ENCODE results near the gene NPIPA2. TPM values are rescaled to one million over a fixed set of nuclear protein-coding genes. Genes with fewer than 3 reads are reported as not detected.
"Not testable (repeated sequence)": the region's sequence is repeated elsewhere in the genome, so short reads cannot be mapped to it uniquely, and the experiment has no call there.

The NPIPA2 gene
- total RNA-seq, 2 experiments from 2014 or later, result 4.9 TPM; not detected in 1

DNA sequence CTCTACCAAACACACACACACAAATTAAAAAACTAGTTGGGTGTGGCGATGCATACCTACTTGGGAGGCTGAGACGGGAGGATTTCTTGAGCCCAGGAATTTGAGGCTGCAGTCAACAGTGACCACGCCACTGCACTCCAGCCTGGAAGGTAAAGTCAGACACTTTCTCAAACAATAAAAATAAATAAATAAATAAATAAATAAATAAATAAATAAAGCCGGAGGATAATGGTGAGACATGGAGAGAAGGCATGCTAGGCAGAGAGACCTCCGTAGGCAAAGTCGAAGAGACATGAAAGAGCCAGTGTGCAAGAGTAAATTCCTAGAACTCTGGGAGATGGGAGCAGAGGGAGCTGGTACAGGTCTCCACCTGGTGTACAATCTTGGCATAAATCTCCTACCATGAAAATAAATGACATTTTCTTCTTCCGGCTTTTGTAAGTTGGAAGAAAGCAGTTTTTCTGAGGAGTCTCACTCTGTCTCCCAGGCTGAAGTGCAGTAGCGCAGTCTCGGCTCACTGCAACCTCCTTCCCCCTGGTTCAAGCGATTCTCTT is 1.4 kb upstream of the NPIPA2 start:
- H3K4me1 ChIP-seq (ENCODE audit: insufficient read depth, low read length, poor library complexity, severe bottlenecking); H4K20me1 ChIP-seq (ENCODE audit: insufficient read depth, low read length); DNase-seq (ENCODE audit: low spot score); H3K4me2 ChIP-seq (ENCODE audit: low read length); CTCF ChIA-PET (ENCODE audit: unreplicated experiment); H3K36me3 ChIP-seq (ENCODE audit: insufficient read depth, low read length); H2AFZ ChIP-seq (ENCODE audit: low read length); H3K79me2 ChIP-seq (ENCODE audit: insufficient read depth, low read depth, low read length); POLR2A ChIA-PET; H3K27ac ChIP-seq (ENCODE audit: low read depth, low read length, poor library complexity, severe bottlenecking); BruUV-seq (replicated peaks); intact Hi-C loops (cut with micrococcal nuclease; ENCODE audit: unreplicated experiment); H3K9me3 ChIP-seq (ENCODE audit: low read length); H3K4me3 ChIP-seq (ENCODE audit: low read depth, low read length, poor library complexity, severe bottlenecking); H3K9me2 ChIP-seq (ENCODE audit: insufficient read depth, low read length): not testable (repeated sequence)

DNA sequence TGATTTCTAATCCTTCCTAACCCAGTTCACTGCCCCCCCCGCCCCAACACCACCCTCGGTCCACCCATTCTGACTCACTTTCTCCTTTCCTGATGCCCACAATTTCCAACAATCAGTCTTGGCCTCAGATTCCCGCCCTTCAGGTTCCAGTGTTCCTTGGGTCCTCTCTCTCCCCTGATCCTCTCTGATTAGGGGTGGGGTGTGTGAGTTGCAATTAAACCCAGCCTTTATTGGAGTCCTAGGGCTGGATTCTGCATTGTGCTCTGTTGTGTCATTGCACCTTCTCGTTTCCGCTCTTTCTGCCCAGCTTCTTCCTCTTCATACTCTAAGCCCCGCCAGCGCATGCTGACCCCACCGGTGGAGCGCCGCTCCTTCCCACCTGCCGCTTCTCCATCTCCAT is 539 bp upstream of the NPIPA2 start:
- intact Hi-C loops (cut with micrococcal nuclease; ENCODE audit: unreplicated experiment); H3K9me2 ChIP-seq (ENCODE audit: insufficient read depth, low read length); H3K4me1 ChIP-seq (ENCODE audit: insufficient read depth, low read length, poor library complexity, severe bottlenecking); H2AFZ ChIP-seq (ENCODE audit: low read length); H3K4me2 ChIP-seq (ENCODE audit: low read length); BruUV-seq (replicated peaks); H4K20me1 ChIP-seq (ENCODE audit: insufficient read depth, low read length); H3K27ac ChIP-seq (ENCODE audit: low read depth, low read length, poor library complexity, severe bottlenecking); H3K9me3 ChIP-seq (ENCODE audit: low read length); CTCF ChIA-PET (ENCODE audit: unreplicated experiment); H3K36me3 ChIP-seq (ENCODE audit: insufficient read depth, low read length); DNase-seq (ENCODE audit: low spot score); H3K79me2 ChIP-seq (ENCODE audit: insufficient read depth, low read depth, low read length); POLR2A ChIA-PET; H3K4me3 ChIP-seq (ENCODE audit: low read depth, low read length, poor library complexity, severe bottlenecking): not testable (repeated sequence)

GRCh38 chr16:14773654-14774053 is 31.3 kb downstream of the NPIPA2 start:
- H3K79me2 ChIP-seq (ENCODE audit: insufficient read depth, low read depth, low read length); CTCF ChIA-PET (ENCODE audit: unreplicated experiment); H3K27ac ChIP-seq (ENCODE audit: low read depth, low read length, poor library complexity, severe bottlenecking); H3K4me3 ChIP-seq (ENCODE audit: low read depth, low read length, poor library complexity, severe bottlenecking); DNase-seq (ENCODE audit: low spot score); H3K4me2 ChIP-seq (ENCODE audit: low read length); H4K20me1 ChIP-seq (ENCODE audit: insufficient read depth, low read length); intact Hi-C loops (cut with micrococcal nuclease; ENCODE audit: unreplicated experiment); H3K9me3 ChIP-seq (ENCODE audit: low read length); POLR2A ChIA-PET; H3K36me3 ChIP-seq (ENCODE audit: insufficient read depth, low read length); H3K4me1 ChIP-seq (ENCODE audit: insufficient read depth, low read length, poor library complexity, severe bottlenecking); H2AFZ ChIP-seq (ENCODE audit: low read length); H3K9me2 ChIP-seq (ENCODE audit: insufficient read depth, low read length); BruUV-seq (replicated peaks): not testable (repeated sequence)

DNA sequence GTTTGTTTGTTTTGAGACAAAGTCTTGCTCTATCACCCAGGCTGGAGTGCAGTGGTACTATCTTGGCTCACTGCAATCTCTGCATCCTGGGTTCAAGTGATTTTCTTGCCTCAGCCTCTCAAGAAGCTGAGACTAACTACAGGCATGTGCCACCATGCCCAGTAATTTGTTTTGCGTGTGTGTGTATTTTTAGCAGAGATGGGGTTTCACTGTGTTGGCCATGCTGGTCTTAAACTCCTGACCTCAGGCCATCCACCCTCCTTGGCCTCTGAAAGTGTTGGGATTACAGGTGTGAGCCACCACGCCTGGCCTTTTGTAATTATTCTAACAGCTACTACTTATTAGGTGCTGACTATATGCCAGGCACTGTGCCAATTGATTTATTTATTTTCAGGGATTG is 33.3 kb downstream of the NPIPA2 start:
- H3K36me3 ChIP-seq (ENCODE audit: insufficient read depth, low read length); H3K9me2 ChIP-seq (ENCODE audit: insufficient read depth, low read length); DNase-seq (ENCODE audit: low spot score); H3K79me2 ChIP-seq (ENCODE audit: insufficient read depth, low read depth, low read length); H3K4me3 ChIP-seq (ENCODE audit: low read depth, low read length, poor library complexity, severe bottlenecking); H3K9me3 ChIP-seq (ENCODE audit: low read length); H3K4me1 ChIP-seq (ENCODE audit: insufficient read depth, low read length, poor library complexity, severe bottlenecking); H4K20me1 ChIP-seq (ENCODE audit: insufficient read depth, low read length); H2AFZ ChIP-seq (ENCODE audit: low read length); H3K27ac ChIP-seq (ENCODE audit: low read depth, low read length, poor library complexity, severe bottlenecking); CTCF ChIA-PET (ENCODE audit: unreplicated experiment); intact Hi-C loops (cut with micrococcal nuclease; ENCODE audit: unreplicated experiment); BruUV-seq (replicated peaks); POLR2A ChIA-PET; H3K4me2 ChIP-seq (ENCODE audit: low read length): not testable (repeated sequence)

- H3K9me2 ChIP-seq (ENCODE audit: insufficient read depth, low read length); H3K4me3 ChIP-seq (ENCODE audit: low read depth, low read length, poor library complexity, severe bottlenecking); DNase-seq (ENCODE audit: low spot score); H2AFZ ChIP-seq (ENCODE audit: low read length); intact Hi-C loops (cut with micrococcal nuclease; ENCODE audit: unreplicated experiment); H3K4me2 ChIP-seq (ENCODE audit: low read length); H3K27ac ChIP-seq (ENCODE audit: low read depth, low read length, poor library complexity, severe bottlenecking); POLR2A ChIA-PET; BruUV-seq (replicated peaks); H3K9me3 ChIP-seq (ENCODE audit: low read length); H3K36me3 ChIP-seq (ENCODE audit: insufficient read depth, low read length); CTCF ChIA-PET (ENCODE audit: unreplicated experiment); H4K20me1 ChIP-seq (ENCODE audit: insufficient read depth, low read length); H3K79me2 ChIP-seq (ENCODE audit: insufficient read depth, low read depth, low read length); H3K4me1 ChIP-seq (ENCODE audit: insufficient read depth, low read length, poor library complexity, severe bottlenecking): not testable (repeated sequence)
Measured at GRCh38 chr16:14776763-14777162, 34.4 kb downstream of the NPIPA2 start.

GRCh38 chr16:14779368-14779877 is 37.1 kb downstream of the NPIPA2 start:
- H2AFZ ChIP-seq (ENCODE audit: low read length); H3K4me1 ChIP-seq (ENCODE audit: insufficient read depth, low read length, poor library complexity, severe bottlenecking); H3K4me2 ChIP-seq (ENCODE audit: low read length); H3K79me2 ChIP-seq (ENCODE audit: insufficient read depth, low read depth, low read length); CTCF ChIA-PET (ENCODE audit: unreplicated experiment); H3K9me2 ChIP-seq (ENCODE audit: insufficient read depth, low read length); H3K4me3 ChIP-seq (ENCODE audit: low read depth, low read length, poor library complexity, severe bottlenecking); intact Hi-C loops (cut with micrococcal nuclease; ENCODE audit: unreplicated experiment); BruUV-seq (replicated peaks); H4K20me1 ChIP-seq (ENCODE audit: insufficient read depth, low read length); POLR2A ChIA-PET; H3K36me3 ChIP-seq (ENCODE audit: insufficient read depth, low read length); DNase-seq (ENCODE audit: low spot score); H3K27ac ChIP-seq (ENCODE audit: low read depth, low read length, poor library complexity, severe bottlenecking); H3K9me3 ChIP-seq (ENCODE audit: low read length): not testable (repeated sequence)

DNA sequence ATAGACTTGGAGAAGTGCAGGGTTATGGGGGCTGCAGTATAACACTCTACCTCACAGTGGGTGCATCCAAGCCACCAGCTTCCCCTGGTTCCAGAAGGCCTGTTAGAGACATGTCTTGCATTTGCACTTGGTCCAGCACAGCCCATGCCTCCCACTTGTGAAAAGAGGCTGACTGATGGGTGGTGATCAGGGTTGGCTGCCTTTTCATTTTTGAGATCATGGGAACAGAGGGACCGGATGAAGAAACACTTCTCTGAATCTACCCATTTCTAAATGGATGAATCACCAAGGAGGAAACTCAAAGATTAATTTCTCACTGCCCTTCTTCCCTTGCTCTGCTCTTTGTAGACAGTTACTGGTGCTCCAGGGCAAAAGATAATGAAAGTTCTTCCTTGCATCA is 43.8 kb downstream of the NPIPA2 start:
- POLR2A ChIA-PET; CTCF ChIA-PET (ENCODE audit: unreplicated experiment); H3K4me2 ChIP-seq (ENCODE audit: low read length); DNase-seq (ENCODE audit: low spot score); H3K27ac ChIP-seq (ENCODE audit: low read depth, low read length, poor library complexity, severe bottlenecking); H3K9me2 ChIP-seq (ENCODE audit: insufficient read depth, low read length); H3K4me3 ChIP-seq (ENCODE audit: low read depth, low read length, poor library complexity, severe bottlenecking); intact Hi-C loops (cut with micrococcal nuclease; ENCODE audit: unreplicated experiment); H3K36me3 ChIP-seq (ENCODE audit: insufficient read depth, low read length); BruUV-seq (replicated peaks); H4K20me1 ChIP-seq (ENCODE audit: insufficient read depth, low read length); H3K4me1 ChIP-seq (ENCODE audit: insufficient read depth, low read length, poor library complexity, severe bottlenecking); H3K9me3 ChIP-seq (ENCODE audit: low read length); H2AFZ ChIP-seq (ENCODE audit: low read length); H3K79me2 ChIP-seq (ENCODE audit: insufficient read depth, low read depth, low read length): not testable (repeated sequence)
